PFSK-1 (cell line): ENCODE data around the gene KDF1.

ENCODE experiments used
- FOXP2 ChIP-seq: optimal IDR thresholded peaks from 2 replicates; pipeline ENCODE3; 2011; ENCODE audit warnings: borderline replicate concordance, control low read depth, inconsistent platforms; ENCODE audit not compliant: insufficient read depth; ENCODE audit errors: extremely low read length, extremely low read depth
- POLR2AphosphoS5 ChIP-seq: IDR thresholded peaks from 2 replicates; pipeline ENCODE4 v1.6.1; 2012; ENCODE audit warnings: low read depth, mild to moderate bottlenecking, control low read depth, low read length, moderate library complexity
- SIN3A ChIP-seq: IDR thresholded peaks from 2 replicates; pipeline ENCODE4 v1.6.1; 2012; ENCODE audit warnings: mild to moderate bottlenecking, low read length, moderate library complexity, borderline replicate concordance; ENCODE audit not compliant: insufficient read depth
- TAF1 ChIP-seq: IDR thresholded peaks from 2 replicates; pipeline ENCODE4 v1.6.1; 2012; ENCODE audit warnings: low read length, control low read depth, borderline replicate concordance; ENCODE audit not compliant: insufficient read depth
- TF ChIP-seq, protein P1 (sequence below), 2 experiments: IDR thresholded peaks; 2 replicates each; pipeline versions ENCODE4 v1.6.1 to v1.8.0; 2011 to 2012; ENCODE audit warnings: low read depth in 2 of 2, low read length in 2 of 2, control low read depth in 1 of 2, inconsistent platforms in 1 of 2, mild to moderate bottlenecking in 1 of 2, moderate library complexity in 1 of 2; ENCODE audit not compliant: insufficient read depth in 1 of 2

Gene KDF1

DNA sequence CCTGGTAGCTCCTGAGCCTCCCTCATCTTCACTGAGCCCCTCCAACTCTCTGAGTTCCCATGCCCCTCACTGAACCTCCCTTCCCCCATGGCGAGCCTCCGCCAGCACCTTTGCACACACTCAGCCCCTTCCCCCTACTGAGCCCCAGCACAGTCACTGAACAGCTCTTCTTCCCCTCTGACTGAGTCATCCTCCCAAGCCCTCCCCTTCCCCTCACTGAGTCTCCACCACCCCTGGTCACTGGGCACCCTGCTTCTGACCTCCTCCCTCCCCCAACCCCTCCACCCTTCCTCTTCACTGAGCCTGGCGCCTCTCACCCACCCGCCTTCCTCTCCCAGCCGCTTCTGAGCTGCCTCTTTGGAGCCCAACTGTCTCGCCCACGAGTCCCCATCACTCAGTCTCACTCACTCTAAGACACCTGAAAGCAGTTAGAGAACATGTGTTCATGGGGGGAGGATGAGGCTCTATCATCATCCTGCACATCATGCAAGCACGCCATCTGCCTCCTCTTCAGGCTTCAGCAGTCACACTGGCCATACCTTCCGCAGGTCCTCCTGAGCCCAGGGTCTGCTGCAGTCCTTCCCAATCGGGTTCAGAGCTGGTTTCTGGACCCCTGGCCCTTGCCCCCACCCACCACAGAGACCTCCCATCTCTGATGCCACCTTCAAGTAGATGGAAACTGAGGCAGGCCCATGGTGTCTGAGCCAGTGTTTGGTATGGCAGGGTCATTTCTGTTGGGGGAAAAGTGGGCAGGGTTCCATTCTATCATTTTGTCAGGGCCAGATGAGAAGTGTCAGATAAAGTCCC, 31.2 kb upstream of the KDF1 start:
- TF ChIP-seq, protein P1, sequence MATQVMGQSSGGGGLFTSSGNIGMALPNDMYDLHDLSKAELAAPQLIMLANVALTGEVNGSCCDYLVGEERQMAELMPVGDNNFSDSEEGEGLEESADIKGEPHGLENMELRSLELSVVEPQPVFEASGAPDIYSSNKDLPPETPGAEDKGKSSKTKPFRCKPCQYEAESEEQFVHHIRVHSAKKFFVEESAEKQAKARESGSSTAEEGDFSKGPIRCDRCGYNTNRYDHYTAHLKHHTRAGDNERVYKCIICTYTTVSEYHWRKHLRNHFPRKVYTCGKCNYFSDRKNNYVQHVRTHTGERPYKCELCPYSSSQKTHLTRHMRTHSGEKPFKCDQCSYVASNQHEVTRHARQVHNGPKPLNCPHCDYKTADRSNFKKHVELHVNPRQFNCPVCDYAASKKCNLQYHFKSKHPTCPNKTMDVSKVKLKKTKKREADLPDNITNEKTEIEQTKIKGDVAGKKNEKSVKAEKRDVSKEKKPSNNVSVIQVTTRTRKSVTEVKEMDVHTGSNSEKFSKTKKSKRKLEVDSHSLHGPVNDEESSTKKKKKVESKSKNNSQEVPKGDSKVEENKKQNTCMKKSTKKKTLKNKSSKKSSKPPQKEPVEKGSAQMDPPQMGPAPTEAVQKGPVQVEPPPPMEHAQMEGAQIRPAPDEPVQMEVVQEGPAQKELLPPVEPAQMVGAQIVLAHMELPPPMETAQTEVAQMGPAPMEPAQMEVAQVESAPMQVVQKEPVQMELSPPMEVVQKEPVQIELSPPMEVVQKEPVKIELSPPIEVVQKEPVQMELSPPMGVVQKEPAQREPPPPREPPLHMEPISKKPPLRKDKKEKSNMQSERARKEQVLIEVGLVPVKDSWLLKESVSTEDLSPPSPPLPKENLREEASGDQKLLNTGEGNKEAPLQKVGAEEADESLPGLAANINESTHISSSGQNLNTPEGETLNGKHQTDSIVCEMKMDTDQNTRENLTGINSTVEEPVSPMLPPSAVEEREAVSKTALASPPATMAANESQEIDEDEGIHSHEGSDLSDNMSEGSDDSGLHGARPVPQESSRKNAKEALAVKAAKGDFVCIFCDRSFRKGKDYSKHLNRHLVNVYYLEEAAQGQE (IDR thresholded peaks at IDR 0.05; ENCODE audit: insufficient read depth in 1 of 2, low read depth in 2 of 2, low read length in 2 of 2), result no peak
- TF ChIP-seq POLR2AphosphoS5, result no peak
- no peak for TF ChIP-seq FOXP2
- TF ChIP-seq TAF1, result no peak
- TF ChIP-seq SIN3A, result no peak

DNA sequence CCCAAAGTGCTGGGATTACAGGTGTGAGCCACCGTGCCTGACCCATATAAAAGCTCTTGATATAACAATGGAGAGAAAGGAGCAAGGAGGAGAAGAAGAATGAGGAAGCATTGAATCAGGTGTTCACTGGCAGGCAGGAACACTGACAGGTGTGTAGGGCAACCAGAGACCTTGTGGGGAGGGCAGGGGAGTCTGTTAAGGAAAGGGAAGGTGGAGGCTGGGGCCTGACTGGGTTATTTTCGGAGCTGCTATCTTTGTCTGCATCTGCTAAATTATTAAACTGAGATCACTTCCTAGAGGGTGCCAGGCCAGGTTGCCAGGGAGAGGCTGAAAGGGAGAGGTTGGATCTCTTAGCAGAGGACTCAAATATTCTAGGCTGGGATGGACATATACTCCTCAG, 26.4 kb upstream of the KDF1 start:
- TF ChIP-seq POLR2AphosphoS5 (no peak), FOXP2 (no peak), SIN3A (no peak), TAF1 (no peak)

DNA sequence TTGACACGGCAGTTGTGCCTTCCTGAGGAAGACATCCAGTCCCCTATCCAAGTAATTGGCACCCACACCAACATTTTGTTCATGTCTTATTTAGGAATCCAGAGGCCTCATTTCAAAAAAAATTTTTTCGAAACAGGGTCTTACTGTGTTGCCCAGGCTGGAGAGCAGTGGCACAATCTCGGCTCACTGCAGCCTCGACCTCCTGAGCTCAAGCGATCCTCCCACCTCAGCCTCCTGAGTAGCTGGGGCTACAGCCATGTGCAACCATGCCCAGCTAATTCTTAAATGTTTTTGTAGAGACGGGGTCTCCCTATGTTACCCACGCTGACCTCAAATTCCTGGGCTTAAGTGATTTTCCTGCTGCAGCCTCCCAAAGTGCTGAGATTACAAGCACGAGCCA, 24.0 kb upstream of the KDF1 start:
- TF ChIP-seq SIN3A, result no peak
- TF ChIP-seq, protein P1 (IDR thresholded peaks at IDR 0.05; ENCODE audit: insufficient read depth in 1 of 2, low read depth in 2 of 2, low read length in 2 of 2), result no peak
- no peak for TF ChIP-seq FOXP2
- TF ChIP-seq TAF1, result no peak
- no peak for TF ChIP-seq POLR2AphosphoS5

DNA sequence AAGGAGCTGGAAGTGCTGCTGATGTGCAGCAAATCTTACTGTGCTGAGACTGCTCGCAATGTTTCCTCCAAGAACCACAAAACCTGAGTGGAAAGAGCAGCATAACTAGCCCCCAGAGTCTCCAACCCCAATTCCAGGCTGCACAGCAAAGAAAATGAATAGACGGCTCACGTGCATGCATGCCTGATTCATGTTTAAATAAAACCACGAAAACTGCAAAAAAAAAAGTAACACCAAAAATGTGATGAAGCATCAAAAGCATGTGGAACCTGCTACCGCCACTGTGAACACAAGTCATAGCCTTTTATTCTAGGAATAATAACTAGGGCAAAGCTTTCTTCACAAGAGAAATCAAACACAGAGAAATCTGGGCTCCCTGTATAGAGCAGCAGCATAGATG, 23.6 kb upstream of the KDF1 start:
- no peak for TF ChIP-seq FOXP2
- no peak for TF ChIP-seq POLR2AphosphoS5
- no peak for TF ChIP-seq SIN3A
- TF ChIP-seq, protein P1 (IDR thresholded peaks at IDR 0.05; ENCODE audit: insufficient read depth in 1 of 2, low read depth in 2 of 2, low read length in 2 of 2), result no peak
- no peak for TF ChIP-seq TAF1

DNA sequence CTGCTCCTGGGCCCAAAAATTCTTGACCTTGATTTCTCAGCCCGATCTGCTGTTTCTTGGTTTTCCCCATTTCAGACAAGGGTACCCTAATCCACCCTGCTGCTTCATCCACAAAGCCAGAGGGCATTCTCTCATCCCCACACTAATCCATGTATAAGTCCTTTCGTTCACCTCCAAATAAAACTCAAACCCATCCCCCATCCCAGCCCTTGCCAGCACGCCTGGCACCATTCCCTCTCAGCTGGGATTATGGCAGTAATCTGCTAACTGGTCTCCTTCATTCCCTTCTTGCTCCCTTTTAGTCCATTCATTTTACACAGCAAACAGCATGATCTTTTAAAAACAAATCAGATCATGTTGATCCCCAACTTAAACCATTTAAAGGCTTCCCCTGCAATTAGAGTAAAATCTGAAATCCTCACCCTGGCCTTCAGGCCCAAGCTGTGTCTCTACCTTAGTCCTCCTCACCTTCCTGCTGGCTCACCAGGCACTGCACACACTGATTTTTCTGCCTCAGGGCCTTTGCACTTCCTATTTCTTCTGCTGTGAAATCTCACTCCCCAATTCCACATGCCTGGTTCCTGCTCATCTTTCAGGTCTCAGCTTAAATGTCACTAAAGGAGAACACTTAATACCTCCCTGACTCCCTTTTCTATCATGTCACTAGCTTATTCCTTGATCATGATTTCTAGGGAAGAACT, 21.0 kb upstream of the KDF1 start:
- TF ChIP-seq, protein P1 (IDR thresholded peaks at IDR 0.05; ENCODE audit: insufficient read depth in 1 of 2, low read depth in 2 of 2, low read length in 2 of 2), result no peak
- TF ChIP-seq POLR2AphosphoS5 (no peak), TAF1 (no peak), FOXP2 (no peak), SIN3A (no peak)
